Measurements from ENCODE around the gene FGGY.
"Not testable (repeated sequence)": the region's sequence is repeated elsewhere in the genome, so short reads cannot be mapped to it uniquely, and the experiment has no call there.

Gene FGGY

DNA sequence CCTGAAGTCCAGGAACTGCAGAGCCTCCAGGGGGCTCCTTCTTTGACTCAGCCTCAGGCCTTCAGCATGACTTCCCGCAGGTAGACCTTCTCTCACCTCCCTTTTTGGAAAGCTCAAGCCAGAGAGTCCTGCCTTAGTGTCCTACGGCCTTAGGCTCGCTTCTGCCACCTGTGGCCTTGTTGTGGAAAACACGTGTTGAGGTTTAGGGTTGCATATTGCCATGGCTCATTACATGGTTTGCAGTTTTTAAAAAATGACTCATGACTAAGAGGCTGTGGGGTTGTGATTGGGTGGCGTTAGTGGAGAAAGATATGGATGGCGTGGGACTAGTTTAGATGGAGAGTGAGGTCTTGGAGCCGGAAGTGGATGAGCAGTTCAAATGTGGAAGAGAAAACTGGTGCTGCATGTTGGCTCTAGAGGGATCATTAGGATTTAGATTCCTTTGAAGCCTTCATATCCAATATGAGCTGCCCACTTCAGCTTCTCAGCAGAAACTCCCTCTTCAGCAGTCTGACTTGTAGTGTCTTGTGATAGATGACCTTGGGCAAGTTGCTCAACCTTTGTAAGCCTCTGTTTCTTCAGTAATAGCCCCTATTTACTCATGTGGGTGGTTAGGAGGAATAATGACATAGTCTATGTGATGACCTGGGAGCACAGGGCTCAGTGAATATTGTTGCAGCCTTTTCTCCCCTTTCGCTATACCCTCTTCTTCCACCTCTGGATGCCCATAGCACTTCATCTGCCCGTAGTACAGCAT is 6.5 kb upstream of the FGGY start:
- no peak for DNase-seq

DNA sequence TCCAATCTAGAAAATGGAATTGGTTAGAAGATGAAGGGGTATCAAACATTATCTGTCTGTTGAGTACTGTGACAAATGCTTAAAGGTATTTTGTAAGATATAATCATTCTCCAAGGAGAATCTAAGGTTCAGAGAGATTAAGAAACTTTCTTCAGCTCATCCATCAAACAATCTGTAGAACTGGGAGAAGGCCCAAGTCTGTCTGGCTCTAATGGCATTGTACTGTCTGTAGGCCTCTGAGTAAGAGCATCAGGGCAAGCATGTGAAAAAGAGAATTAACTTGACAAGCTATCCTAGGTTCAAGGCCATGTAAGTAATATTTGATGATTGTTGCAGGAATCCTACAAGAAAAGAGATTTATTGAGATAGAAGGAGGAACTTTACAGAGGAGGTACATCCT is 5.3 kb upstream of the FGGY start:
- no peak for DNase-seq

DNA sequence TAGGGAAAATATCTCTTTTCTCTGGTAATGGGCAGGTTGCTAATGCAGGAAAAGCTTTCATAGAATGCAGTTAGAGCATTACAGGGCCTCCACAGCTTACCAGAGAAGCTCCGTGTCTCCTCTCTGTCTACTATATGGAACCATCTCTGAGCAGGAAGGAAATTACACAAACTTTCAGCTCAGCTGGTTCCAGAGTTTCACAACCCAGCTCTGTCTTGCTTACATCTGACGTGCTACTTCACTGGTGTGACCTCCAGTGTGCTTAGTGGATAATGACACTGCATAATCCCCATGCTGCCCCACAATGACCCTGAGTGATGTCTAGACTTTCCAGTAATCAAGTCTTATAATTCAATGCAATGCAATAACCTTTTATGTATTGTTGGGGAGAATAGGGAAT is 4.3 kb upstream of the FGGY start:
- DNase-seq = peak; percentile 35

DNA sequence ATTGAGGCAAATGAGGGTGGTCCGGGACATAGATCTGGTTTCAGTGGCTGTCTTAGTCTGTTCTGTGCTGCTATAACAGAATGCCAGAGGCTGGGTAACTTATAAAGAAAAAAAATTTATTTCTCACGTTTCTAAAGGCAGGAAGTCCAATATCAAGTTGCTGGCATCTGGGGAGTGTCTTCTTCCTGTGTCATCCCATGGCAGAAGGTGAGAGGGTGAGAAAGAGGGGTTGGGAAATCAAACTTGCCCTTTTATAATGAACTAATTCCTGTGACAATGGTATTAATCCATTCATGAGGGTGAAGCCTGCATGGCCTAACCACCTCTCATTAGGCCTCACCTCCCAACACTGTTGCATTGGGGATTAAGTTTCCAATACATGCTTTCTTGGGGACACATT is 3.7 kb upstream of the FGGY start:
- DNase-seq = no peak

DNA sequence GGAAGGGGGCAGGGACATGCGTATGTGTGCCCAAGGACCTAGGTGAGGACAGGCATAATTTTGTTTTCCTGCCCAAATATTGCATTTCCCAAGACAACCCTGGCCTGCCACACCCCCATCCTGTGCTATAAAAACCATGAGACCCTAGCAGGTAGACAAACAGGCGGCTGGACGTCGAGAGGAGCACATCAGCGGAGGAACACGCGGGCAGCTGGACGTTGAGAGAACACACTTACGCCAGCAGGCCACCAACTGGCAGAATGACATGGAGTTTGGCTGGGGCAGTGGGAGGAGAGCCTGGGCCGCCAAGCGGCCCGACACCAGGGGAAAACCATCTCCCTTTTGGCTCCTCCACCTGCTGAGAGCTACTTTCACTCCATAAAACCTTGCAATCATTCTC is 3.0 kb upstream of the FGGY start:
- DNase-seq = no peak

DNA sequence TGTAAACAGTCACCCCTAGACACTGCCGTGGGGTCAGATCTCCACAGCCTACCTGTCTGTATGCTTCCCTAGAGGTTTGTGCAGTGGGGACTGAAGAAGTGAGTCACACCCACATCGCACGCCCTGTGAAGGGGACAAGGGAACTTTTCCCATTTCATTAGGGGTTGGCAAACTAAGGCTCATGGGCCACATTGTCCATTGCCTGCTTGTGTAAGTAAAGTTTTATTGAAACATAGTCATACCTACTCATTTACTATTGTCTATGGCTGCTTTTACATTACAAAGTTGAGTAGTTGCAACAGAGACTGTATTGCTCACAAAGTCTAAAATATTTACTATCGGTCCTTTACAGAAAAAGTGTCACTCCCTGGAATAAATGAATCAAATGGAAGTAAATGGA is 2.5 kb upstream of the FGGY start:
- no peak for DNase-seq

DNA sequence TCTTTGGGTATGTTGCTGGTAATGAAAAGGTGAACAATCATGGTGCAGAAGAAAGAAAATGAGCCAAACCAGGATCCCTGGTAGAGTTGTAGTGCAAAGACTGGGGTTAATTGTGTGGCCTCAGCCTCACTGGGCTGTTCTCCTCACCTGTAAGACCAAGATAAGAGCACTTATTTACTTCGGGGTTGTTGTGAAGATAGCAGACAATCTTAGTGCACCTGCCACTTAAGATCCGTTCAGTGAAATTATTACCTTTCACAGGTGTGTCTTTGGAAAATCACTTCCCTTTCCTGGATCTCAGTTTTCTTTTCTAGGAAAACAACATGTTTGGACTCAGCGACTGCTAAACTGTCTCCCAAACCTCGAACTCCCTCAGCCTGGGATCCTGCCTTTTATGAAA is 1.3 kb upstream of the FGGY start:
- DNase-seq = no peak

DNA sequence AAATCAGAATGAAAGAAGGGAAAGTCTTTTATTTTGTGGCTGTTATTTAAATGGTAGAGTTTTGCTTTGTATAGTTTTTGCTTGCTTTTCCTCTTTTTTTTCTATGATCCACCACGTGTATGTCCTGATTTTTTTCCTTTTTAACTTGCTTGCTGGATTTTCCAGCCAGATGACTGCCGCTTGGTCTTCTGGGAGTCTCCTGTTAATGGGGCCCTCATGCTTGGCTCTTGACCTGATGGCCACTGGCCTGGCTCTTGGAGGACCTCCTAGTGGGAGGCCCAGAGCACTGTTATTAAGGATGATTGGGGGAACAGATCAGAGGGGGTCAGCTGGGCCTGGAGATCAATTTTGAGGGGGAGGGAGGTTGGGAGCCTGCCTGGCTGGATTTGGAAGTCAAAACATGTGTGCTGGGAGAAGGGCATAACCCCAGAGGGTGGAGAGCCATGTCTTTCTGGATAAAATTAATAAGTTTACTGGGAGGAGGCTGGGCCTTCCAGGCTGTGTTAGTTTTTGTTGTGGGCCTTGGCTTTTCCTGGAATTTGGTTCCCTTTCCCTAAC is 1.2 kb downstream of the FGGY start:
- no peak for DNase-seq

DNA sequence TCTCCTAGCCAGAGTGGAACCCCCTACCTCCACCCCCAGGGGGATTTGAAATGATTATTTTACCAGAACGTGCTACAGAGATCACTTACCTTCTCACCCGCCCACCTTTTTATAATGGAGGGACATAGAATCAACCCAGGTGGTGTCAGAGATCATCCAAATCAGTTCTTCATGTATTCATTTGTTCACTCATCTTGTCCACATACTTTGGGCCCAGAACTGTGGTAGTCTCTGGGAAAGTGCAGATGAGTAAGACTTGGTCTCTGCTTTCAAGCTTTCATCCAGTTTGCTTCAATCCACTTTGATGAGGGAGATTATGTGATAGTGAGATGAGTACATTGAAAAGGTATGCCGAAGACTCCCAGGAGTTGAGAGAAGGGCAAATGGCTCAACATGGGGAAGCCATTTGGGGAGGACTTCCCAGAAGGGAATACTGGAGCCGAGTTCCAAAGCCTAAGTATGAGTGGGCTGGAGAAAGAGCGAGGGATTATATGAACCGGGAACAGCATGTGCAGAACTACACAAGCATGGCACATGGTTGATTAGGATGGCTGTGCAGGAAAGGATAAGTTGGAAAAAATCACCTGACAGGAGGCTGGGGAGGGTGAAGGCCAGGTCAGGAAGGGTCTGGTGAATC is 1.9 kb downstream of the FGGY start:
- no peak for DNase-seq

DNA sequence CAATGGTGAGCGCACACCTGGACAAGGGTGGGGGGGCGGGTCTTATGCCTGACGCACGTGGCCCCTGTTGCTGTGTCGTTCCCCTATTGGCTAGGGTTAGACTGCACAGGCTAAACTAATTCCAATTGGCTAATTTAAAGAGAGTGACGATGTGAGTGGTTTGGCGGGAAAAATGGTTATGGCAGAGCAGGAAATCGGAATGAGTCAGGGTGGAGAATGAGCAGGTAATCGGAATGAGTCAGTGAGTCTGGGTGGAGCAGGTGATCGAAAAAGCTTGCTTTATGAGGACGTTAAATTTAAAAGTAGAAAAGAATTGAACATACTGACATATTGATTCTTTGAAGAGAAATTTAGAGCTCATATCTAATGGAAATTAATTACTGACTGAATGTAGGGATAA is 2.8 kb downstream of the FGGY start:
- not testable (repeated sequence) for DNase-seq

DNA sequence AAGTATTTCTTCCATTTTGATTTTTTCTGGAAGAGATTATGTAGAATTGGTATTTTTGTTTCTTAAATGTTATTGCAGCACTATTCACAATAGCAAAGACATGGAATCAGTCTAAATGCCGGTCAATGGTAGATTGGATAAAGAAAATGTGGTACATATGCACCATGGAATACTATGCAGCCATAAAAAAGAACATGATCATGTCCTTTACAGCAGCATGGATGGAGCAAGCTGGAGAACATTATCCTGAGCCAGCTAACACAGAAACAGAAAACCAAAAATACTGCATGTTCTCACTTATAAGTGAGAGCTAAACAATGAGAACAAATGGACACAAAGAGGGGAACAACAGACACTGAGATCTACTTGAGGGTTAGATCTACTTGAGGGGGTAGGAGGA is 5.4 kb downstream of the FGGY start:
- no peak for DNase-seq

DNA sequence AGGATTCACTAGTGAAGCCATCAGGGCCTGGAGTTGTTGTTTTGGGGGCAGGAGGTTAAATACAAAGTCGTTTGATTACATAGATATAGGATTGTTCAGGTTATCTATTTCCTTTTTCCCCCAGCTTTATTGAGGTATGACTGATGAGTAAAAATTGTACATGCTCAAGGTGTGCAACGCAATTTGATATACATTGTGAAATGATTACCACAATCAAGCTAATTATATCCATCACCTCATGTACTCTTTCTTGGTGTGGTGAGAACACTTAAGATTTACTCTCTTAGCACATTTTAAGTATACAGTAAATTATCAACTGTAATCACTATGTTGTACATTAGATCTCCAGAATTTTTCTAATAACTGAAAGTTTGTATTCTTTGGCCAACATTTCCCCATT is 6.0 kb downstream of the FGGY start:
- DNase-seq = no peak

DNA sequence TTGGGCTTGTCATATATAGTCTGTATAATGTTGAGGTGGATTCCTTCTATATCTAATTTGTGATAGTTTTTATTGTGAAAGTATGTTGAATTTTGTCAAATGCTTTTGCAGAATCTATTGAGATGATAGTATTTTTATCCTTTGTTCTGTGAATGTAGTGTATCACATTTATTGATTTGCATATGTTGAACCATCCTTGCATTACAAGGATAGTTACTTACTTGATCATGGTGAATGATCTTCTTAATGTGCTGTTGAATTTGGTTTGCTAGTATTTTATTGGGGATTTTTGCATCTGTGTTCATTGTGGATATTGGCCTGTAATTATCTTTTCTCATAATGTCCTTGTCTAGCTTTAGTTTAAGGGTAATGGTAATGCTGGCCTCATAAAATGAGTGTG is 8.3 kb downstream of the FGGY start:
- no peak for DNase-seq

DNA sequence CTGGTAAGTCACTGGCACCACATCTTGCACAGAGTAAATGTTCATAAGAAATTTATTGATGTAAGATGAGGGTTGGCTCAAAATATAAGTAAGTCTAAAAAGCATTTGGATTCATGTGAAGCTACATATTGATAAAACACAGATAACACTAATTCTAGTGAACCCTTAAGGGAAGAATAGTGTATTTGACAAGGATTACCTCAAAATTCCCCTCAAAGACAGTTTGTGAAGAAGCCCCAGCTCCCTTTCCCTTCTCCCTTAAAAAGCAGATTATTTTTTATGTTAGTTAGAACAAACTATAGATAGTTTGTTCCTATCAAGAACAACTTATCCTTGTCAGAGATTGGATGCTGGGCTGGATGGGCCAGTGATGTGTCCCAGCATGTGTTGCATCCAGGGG is 10.7 kb downstream of the FGGY start:
- DNase-seq = no peak

DNA sequence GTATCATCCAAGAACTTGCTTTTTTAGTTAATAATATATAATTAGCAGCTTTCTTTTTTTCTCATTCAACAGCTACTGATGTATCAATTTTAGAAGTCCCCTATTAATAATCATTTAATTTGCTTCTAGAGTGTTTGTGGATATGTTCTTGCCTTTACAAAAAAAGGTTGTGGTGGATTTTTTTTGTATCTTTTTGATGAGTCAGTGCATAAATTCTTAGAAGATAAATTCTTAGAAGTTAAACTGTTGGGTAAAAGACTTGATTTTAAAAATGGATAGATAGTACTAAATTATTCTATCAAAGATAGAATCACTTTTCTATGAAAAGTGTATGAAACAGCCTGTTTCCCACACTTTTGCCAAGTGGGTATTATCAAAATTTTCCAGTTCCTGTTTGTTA is 11.9 kb downstream of the FGGY start:
- no peak for DNase-seq

DNA sequence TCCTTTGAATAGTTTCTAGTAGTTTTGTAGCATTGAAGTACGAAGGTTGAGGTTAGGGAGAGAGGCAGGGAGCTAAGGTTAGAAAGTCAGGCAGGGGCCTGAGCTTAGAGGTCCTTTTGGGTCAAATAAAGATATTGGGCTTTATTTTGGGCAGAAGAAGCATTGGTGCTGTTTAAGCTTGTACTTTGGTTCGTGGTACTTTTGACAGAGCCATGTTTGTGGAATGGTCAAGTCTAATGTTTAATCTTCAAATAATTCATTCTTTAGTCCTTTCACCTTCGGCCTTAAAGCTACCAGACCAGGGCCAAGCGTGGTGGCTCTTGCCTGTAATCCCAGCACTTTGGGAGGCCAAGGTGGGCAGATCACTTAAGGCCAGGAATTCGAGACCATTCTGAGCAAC is 12.5 kb downstream of the FGGY start:
- DNase-seq = no peak

DNA sequence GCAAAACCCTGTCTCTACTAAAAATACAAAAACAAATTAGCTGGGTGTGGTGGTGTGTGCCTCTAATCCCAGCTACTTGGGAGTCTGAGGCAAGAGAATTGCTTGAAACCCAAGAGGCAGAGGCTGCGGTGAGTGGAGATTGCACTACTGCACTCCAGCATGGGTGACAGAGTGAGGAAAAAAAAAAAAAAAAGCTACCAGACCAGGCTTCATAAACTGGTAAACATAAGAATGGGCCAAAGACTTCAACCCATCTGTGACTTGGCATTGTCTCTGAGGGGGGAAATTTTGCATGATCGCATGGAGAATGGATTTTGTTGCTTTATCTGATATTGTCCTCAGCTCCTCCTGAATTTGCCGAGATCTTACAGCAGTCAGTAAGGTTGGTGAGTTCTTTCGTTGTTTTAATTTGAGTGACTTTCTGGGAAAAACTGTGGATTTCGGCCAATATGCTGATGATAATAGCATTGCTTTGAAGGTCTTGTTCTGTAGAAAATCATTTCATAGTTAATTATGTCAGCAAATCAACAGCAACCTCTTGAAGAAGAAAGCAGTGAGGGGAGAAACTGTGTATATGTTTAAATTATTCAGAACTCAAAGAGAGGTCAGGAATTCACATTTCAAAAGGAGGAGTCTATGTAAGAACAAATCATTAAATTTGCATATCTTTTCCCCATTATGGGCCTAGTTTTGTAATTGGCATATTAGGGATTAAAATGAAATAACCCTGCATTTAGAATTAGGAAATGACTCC is 13.1 kb downstream of the FGGY start:
- no peak for DNase-seq

DNA sequence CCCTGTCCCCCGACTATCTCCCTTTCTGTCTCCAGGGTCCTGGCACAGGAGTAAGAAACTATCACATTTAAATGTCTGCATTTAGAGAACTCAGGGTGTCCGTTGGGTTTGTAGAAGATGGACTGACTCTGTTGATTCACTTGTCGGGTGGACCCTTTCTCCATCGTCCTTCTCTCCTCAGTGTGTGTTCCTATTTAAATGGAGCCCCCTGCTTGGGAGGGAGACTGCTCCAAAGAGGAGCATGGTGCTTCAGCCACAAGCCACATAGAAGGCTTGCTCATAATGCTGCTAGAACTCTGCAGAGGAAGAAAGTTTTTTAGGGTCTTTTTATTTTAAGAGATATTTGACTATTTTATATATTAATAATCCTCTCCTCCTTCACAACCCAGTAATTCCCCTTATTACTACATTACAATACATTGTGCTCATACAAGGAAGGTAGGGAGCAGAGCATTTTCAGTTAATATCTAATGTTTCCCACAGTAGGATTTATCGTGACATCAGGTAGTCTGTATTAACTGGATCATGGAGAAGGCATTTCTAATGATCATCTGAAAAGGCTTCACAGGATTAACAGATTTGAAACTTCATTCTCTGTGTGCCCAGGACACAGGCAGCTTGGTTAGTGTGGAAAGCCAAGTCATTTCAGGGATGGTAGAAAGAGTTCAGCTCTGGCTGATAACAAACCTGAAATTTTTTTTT is 13.8 kb downstream of the FGGY start:
- DNase-seq = no peak

DNA sequence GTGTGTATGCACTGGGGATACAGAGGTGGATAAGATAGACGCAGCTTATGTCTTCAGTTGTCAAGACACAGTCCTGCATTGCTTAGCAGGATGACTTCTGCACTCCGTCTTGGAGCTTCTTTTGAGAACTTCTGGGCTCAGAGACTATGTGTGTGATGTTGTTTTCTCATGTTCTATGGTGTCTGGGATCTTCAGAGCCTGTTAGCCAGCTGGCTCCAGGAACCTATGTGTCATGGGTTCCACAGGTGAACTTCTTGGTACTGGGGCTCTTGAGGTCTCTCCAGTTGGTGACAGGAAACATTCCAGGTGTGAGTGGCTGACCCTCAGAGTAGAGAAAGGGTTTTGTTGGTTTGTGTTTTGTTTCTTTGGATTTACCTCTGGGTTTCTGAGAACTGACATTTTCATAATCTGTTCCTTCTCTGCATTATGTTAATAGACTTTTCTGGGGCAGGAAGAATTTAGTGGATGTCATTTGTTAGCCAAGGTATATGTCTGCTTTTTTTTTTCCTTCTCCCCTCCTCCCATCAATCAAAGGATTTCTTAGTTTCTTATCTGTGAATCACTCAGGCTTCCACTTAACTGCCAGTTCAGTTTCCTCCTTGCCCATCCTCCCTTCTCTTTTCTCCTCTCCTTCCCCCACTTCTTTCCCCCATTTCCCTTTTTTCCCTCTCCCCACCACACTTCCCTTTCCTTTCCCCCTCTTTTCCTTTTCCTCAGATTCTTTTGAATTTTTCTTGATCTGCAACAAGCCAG is 18.1 kb downstream of the FGGY start:
- DNase-seq = no peak

DNA sequence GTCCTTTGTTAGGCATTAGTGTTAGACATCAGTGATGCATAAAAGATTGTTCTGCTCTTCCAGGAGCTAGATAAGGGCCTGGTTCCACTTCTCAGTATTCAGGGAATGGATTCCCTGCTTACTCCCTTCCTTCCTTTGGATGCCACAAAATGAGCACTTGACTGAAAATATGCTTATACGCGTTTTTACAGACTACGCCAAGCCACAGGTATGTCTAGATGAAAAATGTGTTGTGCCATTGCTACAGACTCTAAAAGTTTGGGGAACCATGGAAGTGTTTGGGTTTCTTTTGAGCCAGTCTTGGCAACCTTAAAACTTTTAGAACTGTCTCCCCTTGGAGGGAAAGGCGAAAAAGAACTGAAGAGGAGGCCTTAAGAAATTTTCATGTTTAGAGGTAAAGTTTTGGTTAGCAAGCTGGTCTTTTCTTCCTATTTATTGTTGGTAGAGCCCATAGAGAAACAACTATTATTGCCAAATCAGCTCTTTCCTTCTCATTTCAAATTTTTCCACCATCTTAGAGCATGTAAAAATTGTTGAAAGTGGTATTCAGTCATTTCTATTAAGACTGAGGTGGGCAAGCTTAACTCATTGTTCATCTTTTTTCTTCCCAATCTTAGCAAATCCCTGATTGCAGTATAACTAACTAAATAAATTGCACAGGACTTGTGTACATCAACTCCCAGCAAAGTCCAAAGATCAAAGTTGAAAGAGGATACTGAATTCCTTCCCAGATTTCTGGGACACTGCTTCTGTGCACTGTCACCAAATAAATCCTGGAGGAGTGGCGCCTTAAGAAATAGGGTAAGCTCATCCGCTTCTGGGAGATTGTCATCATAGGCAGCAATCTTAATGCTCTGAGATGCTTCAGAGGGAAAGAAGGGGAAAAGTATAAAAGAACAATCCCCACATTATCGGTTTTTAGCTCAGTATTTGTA is 18.9 kb downstream of the FGGY start:
- DNase-seq = no peak

DNA sequence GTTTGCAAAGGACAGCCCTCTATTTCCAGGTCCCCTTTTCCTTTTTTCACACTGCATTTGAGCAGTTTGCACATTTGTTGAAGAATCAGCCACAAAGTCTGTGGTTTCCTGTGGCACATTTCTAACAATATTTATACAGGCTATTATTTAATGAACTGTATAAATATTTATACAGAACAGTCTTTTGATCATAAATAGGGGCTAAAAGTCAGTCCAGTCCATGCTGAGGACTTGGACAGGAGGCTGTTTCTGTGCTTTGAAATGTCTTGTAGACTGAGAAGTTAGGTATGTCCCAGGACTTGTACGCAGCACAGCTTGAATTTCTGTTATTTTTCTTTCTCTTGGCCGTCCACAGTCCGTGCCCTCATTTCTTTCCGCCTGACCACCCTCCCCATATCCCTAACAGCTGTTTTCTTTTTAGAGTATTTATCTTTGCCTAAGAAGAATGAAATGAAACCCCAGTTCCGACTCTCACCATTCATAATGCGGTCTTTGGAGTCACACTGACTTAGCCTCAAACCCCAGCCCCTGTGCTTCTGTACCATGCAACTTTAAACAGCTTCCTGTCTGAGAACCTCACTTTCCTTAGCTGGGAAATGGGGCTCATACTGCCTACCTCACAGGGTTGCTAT is 19.7 kb downstream of the FGGY start:
- peak; percentile 29 for DNase-seq

Measured in CD4-positive, alpha-beta T cell treated with Interleukin-17A for 1 hour (primary cell).